BJ (cell line): ENCODE measurements around the gene CAPN3. TPM values are rescaled to one million over a fixed set of nuclear protein-coding genes. Genes with fewer than 3 reads are reported as not detected.

Experiments used
- CTCF ChIA-PET: fragments of 350-600 bp; formaldehyde crosslinking; extraction: SDS; loops from one replicate; lab custom pipeline; 2021; ENCODE audit warnings: antibody characterized with exemption, inconsistent platforms; lab: Yijun Ruan, JAX
- POLR2A ChIA-PET: fragments of 300-600 bp; sonication (Branson Sonifier 250); formaldehyde crosslinking; extraction: SDS; loops from one replicate; lab custom pipeline; 2021; ENCODE audit warnings: antibody characterized with exemption; lab: Charles Lee
- DNase-seq: peaks from one replicate; pipeline ENCODE4 v3.0.0-alpha.2; 2011; ENCODE audit warnings: low read depth
- H3K27me3 ChIP-seq: 2 replicates; pipeline ENCODE4 v1.6.0; 2011; ENCODE audit warnings: low read length; ENCODE audit not compliant: control insufficient read depth, insufficient read depth
- H3K36me3 ChIP-seq: 2 replicates; pipeline ENCODE4 v1.5.1; 2011; ENCODE audit warnings: low read length; ENCODE audit not compliant: control insufficient read depth, insufficient read depth
- H3K4me3 ChIP-seq: 2 replicates; pipeline ENCODE4 v1.5.1; 2011; ENCODE audit warnings: low read depth, mild to moderate bottlenecking, control low read depth, low read length
- CTCF ChIP-seq: IDR thresholded peaks from 2 replicates; pipeline ENCODE4 v1.5.1; 2011; ENCODE audit warnings: low read depth, mild to moderate bottlenecking, control low read depth, inconsistent platforms, low read length, moderate library complexity; ENCODE audit not compliant: insufficient read depth
- polyA plus RNA-seq: library from polyadenylated mRNA; depleted of rRNA; stranded (reverse); fragments of >200 nt; gene quantifications from 2 replicates; pipeline ENCODE4 v1.2.3, GENCODE V29; 2011

The CAPN3 gene
- polyA plus RNA-seq, 1 experiment, result 6.6 TPM

- H3K36me3 ChIP-seq, result peaks cover 10% of the 10 kb centered on the region
- POLR2A ChIA-PET, result no interaction called here
Observed at GRCh38 chr15:42411884-42412283, 52.6 kb downstream of the CAPN3 start.

GRCh38 chr15:42413920-42414319 lies 54.6 kb downstream of the CAPN3 start:
- DNase-seq, result no peak
- ChIA-PET CTCF (interaction anchor here (1.0 kb wide), 1 partner anchor 11 kb away, joined by 3 read pairs; no protein-coding TSS in a partner anchor), POLR2A (no interaction called here)
- Histone ChIP-seq H3K36me3 (peaks cover 12% of the 10 kb centered on the region), H3K27me3 (no peaks in the 10 kb centered on the region), H3K4me3 (no peak overlapping the region)
- no peak for TF ChIP-seq CTCF

More at GRCh38 chr15:42411884-42412283, 52.6 kb downstream of the CAPN3 start:
- TF ChIP-seq CTCF, result no peak
- H3K4me3 ChIP-seq, result no peak overlapping the region
- no peaks in the 10 kb centered on the region for H3K27me3 ChIP-seq
- CTCF ChIA-PET, result interaction anchor here (0.7 kb wide), 1 partner anchor 12 kb away, joined by 3 read pairs; no protein-coding TSS in a partner anchor
- DNase-seq, result no peak

- DNase-seq, result no peak
- ChIA-PET POLR2A (no interaction called here), CTCF (interaction anchor here (1.1 kb wide), 1 partner anchor 34 kb away, joined by 3 read pairs; no protein-coding TSS in a partner anchor)
- no peak overlapping the region for H3K4me3 ChIP-seq
- H3K27me3 ChIP-seq, result no peaks in the 10 kb centered on the region
- no peak for TF ChIP-seq CTCF
- H3K36me3 ChIP-seq, result peaks cover 12% of the 10 kb centered on the region
Observed at GRCh38 chr15:42419369-42419768, 60.1 kb downstream of the CAPN3 start.

- H3K4me3 ChIP-seq, result no peak overlapping the region
- TF ChIP-seq CTCF, result no peak
- no peaks in the 10 kb centered on the region for H3K27me3 ChIP-seq
- CTCF ChIA-PET, result no interaction called here
- H3K36me3 ChIP-seq, result peaks cover 17% of the 10 kb centered on the region
- POLR2A ChIA-PET, result no interaction called here
- no peak for DNase-seq
Observed at GRCh38 chr15:42421376-42421775, 62.1 kb downstream of the CAPN3 start.

- Histone ChIP-seq H3K4me3 (no peak overlapping the region), H3K27me3 (no peaks in the 10 kb centered on the region), H3K36me3 (peaks cover 13% of the 10 kb centered on the region)
- ChIA-PET POLR2A (no interaction called here), CTCF (no interaction called here)
- no peak for TF ChIP-seq CTCF
- DNase-seq, result peak; percentile 96
Observed at GRCh38 chr15:42427429-42428223, 68.3 kb downstream of the CAPN3 start.
